ACC112 (cell line): Measurements from ENCODE around the gene PLA2G4F.

Experiments used
- H2AFZ ChIP-seq: fragments of 200-600 bp; sonication (generic); one replicate; pipeline ENCODE4 v1.6.0; 2017; ENCODE audit warnings: antibody characterized with exemption, low read length; ENCODE audit not compliant: unreplicated experiment
- H3K27ac ChIP-seq: fragments of 200-600 bp; sonication (generic); 2 replicates; pipeline ENCODE4 v1.5.1; 2014; ENCODE audit warnings: low read depth, mild to moderate bottlenecking, antibody characterized with exemption, low read length, moderate library complexity
- H3K27me3 ChIP-seq: fragments of 200-600 bp; sonication (generic); 2 replicates; pipeline ENCODE4 v1.6.1; 2014; ENCODE audit warnings: mild to moderate bottlenecking, antibody characterized with exemption, low read length, moderate library complexity, mixed read lengths; ENCODE audit not compliant: insufficient read depth
- H3K36me3 ChIP-seq: fragments of 200-600 bp; sonication (generic); 2 replicates; pipeline ENCODE4 v1.6.1; 2016; ENCODE audit warnings: mild to moderate bottlenecking, antibody characterized with exemption, low read length, moderate library complexity, mixed read lengths; ENCODE audit not compliant: insufficient read depth
- H3K4me1 ChIP-seq: fragments of 200-600 bp; sonication (generic); one replicate; pipeline ENCODE4 v1.6.1; 2016; ENCODE audit warnings: low read length, mixed read lengths; ENCODE audit not compliant: insufficient read depth, unreplicated experiment, control insufficient read depth
- H3K4me3 ChIP-seq: fragments of 200-600 bp; sonication (generic); 2 replicates; pipeline ENCODE4 v1.5.1; 2014; ENCODE audit warnings: mild to moderate bottlenecking, low read depth, low read length
- H3K79me2 ChIP-seq: fragments of 200-600 bp; sonication (generic); one replicate; pipeline ENCODE4 v1.6.0; 2016; ENCODE audit warnings: low read length; ENCODE audit not compliant: control insufficient read depth, unreplicated experiment, insufficient read depth

PLA2G4F gene

DNA sequence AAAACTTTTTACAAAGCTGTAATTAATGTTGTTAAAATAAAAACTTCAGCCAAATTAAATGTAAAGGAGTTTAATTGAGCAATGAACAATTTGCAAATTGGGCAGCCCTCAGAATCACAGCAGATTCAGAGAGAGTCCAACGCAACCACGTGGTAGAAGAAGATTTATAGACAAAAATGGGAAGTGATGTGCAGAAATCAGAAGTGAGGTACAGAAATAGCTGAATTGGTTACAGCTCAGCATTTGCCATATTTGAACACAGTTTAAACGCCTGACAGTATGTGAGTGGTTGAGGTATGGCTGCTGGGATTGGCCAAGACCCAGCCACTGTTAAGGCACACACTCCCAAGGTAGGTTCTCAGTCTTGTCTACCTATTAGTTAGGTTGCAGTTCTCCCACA lies 47.6 kb downstream of the PLA2G4F start:
- Histone ChIP-seq H3K79me2 (no peaks in the 10 kb centered on the region), H3K27me3 (peaks cover 38% of the 10 kb centered on the region), H3K4me3 (no peak overlapping the region), H3K4me1 (no peaks in the 10 kb centered on the region), H3K27ac (no peak overlapping the region), H2AFZ (no peak overlapping the region), H3K36me3 (no peaks in the 10 kb centered on the region)

DNA sequence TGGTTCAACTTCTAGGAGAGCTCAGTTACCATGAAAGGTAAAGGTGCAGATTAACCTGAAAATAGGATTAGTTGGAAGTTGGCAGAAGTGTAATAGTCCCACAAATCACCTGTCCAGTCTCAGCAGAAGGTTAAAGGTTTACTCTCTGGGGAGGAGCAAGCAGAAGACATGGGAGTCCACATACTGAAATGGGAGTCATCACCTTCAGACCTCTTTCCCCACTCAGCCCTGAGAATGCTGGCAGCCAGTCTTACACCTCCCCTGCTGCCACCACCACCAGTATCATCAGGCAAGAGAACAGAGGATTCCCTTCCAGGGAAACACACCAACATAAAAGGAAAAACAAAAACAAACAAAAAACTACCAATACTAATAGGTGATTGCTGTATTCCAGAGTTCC lies 48.2 kb downstream of the PLA2G4F start:
- Histone ChIP-seq H2AFZ (no peak overlapping the region), H3K27ac (no peak overlapping the region), H3K4me1 (no peaks in the 10 kb centered on the region), H3K36me3 (no peaks in the 10 kb centered on the region), H3K79me2 (no peaks in the 10 kb centered on the region), H3K27me3 (peaks cover 36% of the 10 kb centered on the region), H3K4me3 (no peak overlapping the region)

DNA sequence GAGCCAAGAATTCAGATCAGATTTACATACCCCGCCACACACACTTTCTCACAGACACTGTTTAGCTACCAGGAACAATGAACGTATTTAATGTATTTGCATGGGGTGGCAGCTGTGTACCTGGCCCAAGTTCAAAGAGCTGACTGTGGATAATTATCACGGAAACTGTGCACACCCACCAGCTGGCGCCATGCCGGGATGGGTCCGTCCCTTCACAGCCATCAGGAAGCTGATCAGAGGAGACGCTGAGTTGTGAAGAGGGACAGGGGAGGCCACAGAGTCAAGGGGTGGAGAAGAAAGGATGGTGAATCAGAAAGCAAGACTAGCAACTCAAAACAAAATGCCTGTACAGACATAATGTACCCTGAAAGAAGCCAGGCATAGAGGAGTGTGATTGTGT lies 49.0 kb downstream of the PLA2G4F start:
- Histone ChIP-seq H2AFZ (no peak overlapping the region), H3K4me3 (no peak overlapping the region)

DNA sequence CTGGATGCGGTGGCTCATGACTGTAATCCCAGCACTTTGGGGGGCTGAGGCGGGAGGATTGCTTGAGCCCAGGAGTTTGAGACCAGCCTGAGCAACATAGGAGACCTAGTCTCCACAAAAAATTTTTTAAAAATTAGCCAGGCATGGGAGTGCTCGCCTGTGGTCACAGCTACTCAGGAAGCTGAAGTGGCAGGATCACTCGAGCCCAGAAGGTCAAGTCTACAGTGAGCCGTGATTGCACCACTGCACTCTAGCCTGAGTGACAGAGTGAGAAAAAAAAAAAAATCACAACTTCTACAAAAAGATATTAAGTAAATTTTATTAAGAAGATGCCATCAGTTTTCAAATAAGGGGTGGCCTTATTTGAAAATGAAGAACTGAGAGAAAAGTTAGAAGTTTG lies 50.1 kb downstream of the PLA2G4F start:
- Histone ChIP-seq H3K36me3 (no peaks in the 10 kb centered on the region), H3K4me1 (peaks cover 11% of the 10 kb centered on the region), H3K79me2 (no peaks in the 10 kb centered on the region), H3K27ac (no peak overlapping the region), H2AFZ (no peak overlapping the region), H3K4me3 (no peak overlapping the region), H3K27me3 (peaks cover 28% of the 10 kb centered on the region)

More for the DNA sequence above, 49.0 kb downstream of the PLA2G4F start:
- Histone ChIP-seq H3K27me3 (peaks cover 33% of the 10 kb centered on the region), H3K36me3 (no peaks in the 10 kb centered on the region), H3K4me1 (peaks cover 3% of the 10 kb centered on the region), H3K79me2 (no peaks in the 10 kb centered on the region), H3K27ac (no peak overlapping the region)

DNA sequence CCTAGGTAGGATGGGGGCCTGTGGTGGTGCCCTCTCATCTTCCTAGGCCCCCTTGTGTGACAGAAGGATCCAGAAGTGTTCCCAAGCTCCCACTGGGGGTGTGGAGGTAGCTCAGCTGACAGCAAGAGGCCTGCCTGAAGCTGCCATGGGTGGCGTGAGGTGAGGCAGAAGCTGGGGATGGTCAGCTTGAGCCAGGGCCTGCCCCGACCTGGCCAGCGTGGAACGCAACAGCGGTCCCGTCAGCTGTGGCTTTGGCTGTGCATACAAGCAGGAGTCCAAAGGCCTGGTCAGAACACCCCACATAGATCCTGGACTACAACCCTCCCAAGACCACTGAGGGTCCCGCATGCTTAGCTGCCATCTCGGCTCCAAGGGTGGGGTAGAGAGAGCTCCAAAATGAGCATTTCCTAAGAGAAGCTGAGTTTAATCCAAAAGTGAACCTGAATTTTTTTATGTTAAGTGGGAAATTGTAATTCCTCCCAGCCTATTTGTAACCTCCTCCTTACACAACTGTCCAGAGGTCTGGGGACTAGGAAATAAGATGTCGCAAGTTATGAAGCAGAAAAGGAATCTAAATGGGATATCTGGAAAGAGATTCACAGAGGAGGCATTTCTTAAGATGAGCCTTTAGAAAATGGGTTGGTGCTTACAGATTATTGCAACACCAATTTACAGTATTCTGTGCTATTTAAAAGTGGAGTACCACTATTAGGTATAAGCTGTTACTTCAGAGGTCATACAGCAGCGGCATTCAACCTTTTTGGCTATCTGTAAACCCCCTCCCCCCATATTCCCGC lies 52.1 kb downstream of the PLA2G4F start:
- no peaks in the 10 kb centered on the region for H3K79me2 ChIP-seq
- H3K4me1 ChIP-seq: peaks cover 13% of the 10 kb centered on the region
- H2AFZ ChIP-seq: no peak overlapping the region
- no peak overlapping the region for H3K4me3 ChIP-seq
- no peaks in the 10 kb centered on the region for H3K36me3 ChIP-seq
- H3K27ac ChIP-seq: no peak overlapping the region
- H3K27me3 ChIP-seq: peaks cover 17% of the 10 kb centered on the region

DNA sequence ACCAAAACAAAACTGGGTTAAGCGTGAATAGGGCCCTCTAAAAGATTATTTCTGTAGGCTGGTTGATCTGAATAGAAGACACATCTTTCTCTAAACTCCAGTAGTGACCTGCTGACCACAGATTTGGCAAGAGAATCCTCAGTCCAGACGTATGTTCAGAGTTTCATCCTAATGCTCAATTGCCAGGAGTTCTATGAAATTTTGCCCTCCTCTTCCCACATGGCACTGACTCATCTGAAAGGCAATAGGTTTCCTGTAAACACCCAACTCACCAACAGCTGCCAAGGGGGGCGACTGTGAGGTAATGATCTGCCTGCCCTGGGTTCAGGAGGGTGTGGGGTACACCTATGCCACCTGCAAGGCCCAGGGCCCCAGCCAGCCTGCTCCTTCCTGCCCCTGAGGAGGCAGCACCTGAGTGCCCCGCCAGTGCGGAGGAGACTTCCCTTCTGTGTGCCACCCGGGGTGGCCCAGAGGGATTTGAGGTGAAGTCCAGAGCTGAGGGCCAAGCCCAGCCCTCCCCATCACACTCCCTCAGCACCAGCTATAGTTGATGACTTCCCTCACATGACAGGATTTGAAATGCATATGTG lies 53.7 kb downstream of the PLA2G4F start:
- H2AFZ ChIP-seq: no peak overlapping the region
- H3K4me3 ChIP-seq: no peak overlapping the region
- no peaks in the 10 kb centered on the region for H3K79me2 ChIP-seq
- peaks cover 7% of the 10 kb centered on the region for H3K27me3 ChIP-seq
- H3K36me3 ChIP-seq: no peaks in the 10 kb centered on the region
- H3K4me1 ChIP-seq: peaks cover 13% of the 10 kb centered on the region
- H3K27ac ChIP-seq: no peak overlapping the region

DNA sequence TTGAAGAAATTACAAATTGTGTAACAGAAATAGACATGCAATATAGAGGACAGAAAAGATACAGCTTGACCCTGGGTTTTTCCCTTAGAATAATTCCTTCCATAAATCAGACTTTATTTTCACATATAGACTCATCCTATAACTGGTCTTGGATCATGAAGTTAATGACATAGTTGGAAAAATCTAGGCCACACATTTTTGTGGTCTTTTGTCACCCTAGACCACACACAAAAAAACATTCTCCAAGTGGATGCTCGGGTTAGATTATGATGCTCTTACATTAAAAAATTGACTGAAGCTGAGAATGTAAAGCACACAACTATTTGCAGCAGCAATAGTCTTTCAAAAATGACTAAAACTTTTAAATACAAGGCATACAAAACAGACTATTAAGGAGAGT lies 54.6 kb downstream of the PLA2G4F start:
- peaks cover 13% of the 10 kb centered on the region for H3K27me3 ChIP-seq
- H3K79me2 ChIP-seq: no peaks in the 10 kb centered on the region
- H3K4me3 ChIP-seq: no peak overlapping the region
- no peaks in the 10 kb centered on the region for H3K36me3 ChIP-seq
- no peak overlapping the region for H3K27ac ChIP-seq
- H3K4me1 ChIP-seq: peaks cover 13% of the 10 kb centered on the region
- H2AFZ ChIP-seq: no peak overlapping the region

DNA sequence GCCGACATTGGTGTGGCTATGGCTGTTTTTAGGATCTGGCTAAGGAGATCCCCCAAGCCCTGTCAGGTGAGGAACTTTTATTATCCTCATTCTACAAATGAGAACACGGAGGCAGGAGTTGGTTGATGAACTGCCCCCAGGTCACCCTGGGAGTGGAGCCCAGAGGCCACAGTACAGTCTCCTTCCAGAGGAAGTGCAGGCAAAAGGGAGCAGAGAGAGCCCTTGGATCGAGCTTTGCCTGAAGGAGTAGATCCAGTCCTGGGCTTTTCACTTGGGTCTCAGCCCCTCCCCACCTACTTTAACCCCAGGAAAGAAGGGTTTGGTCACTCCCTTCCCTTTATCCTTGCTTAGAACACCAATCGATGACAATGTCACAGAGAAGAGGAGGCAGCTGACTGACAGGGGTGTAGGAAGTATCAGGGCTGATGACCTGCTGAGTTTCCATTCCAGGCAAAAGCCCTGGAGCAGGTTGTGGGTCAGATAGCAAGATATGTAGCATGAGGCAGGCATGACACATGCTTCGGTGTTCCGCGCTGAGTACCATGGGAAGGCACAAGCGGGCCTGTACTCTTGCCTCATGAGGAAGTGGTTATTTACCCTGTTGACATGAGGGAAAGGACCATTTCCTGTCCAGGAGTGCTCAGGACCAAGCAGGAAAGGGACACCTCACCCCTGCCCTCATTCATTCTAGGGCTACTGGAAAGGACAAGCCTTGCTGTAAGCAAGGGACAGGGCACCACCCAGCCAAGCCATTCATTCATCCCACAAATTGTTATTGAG lies 56.2 kb downstream of the PLA2G4F start:
- no peak overlapping the region for H3K4me3 ChIP-seq
- H3K36me3 ChIP-seq: no peaks in the 10 kb centered on the region
- H3K4me1 ChIP-seq: peaks cover 13% of the 10 kb centered on the region
- H3K27me3 ChIP-seq: peaks cover 22% of the 10 kb centered on the region
- H3K27ac ChIP-seq: no peak overlapping the region
- H3K79me2 ChIP-seq: no peaks in the 10 kb centered on the region
- no peak overlapping the region for H2AFZ ChIP-seq

DNA sequence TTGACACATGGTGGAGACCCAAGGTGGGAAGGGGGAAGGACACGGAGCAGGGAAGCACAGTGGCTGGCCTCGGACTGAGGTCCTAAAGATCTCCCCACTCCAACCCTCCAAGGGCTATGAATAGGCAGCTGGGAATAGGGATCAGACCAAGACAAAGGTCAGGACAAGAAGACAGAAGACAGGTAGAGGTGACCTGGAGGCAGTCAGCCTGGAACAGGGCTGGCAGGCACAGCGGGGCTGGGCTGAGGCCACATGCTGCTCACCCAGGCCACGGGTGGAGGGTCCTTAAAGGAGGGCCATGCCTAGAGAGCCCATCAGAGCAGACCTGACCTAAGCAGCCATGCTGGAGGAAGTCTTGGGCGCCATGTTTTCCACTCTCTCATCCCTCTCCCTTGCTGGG lies 59.4 kb downstream of the PLA2G4F start:
- Histone ChIP-seq H2AFZ (no peak overlapping the region), H3K79me2 (no peaks in the 10 kb centered on the region), H3K27me3 (peaks cover 22% of the 10 kb centered on the region), H3K27ac (no peak overlapping the region), H3K36me3 (no peaks in the 10 kb centered on the region), H3K4me3 (no peak overlapping the region), H3K4me1 (peaks cover 7% of the 10 kb centered on the region)

DNA sequence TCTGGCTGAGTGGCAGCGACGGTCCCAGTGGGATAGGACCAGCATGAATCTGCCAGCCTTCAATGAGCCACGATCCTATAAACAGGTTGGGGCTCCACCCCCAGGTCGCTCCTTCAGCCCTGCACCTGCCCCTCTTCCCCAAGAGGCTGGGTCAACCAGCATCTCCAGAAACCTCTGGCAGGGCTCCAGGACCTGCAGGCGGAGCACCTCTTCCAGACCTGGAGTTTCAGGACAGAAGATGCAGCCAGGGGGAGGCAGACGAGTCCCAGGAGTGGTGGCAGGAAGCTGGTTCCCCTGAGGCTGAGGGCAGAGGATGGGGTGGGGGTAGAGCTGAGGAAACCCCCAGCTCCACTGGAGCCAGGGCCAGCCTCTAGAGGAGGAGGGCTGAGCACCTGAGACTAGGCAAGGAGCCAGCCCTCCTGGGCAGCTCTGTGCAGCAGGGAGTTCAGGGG lies 61.9 kb downstream of the PLA2G4F start, which contains the start of gene PLA2G4D:
Gene PLA2G4D, minus strand, starts transcription at position 51 of the 452 bp plus-strand sequence. CDS start 103 bp downstream, outside the sequence.
- no peak within 1 kb of the TSS for H3K4me3 ChIP-seq
- no peaks in the 10 kb centered on the region for H3K36me3 ChIP-seq
- H2AFZ ChIP-seq: no peak within 1 kb of the TSS
- H3K27ac ChIP-seq: no peak within 1 kb of the TSS
- peaks cover 30% of the 10 kb centered on the region for H3K27me3 ChIP-seq
- no peaks in the 10 kb centered on the region for H3K79me2 ChIP-seq
- H3K4me1 ChIP-seq: no peaks in the 10 kb centered on the region
